ENCODE data around the gene GON4L. TPM values are rescaled to one million over a fixed set of nuclear protein-coding genes. Genes with fewer than 3 reads are reported as not detected.
"Not testable (repeated sequence)": the region's sequence is repeated elsewhere in the genome, so short reads cannot be mapped to it uniquely, and the experiment has no call there.

Gene GON4L
- total RNA-seq, 4 donors from 2014 or later = 32.3 to 64.9 (median 43.6) TPM

- peak; percentile 97 for DNase-seq
- H3K9me3 ChIP-seq; H3K36me3 ChIP-seq; H3K27me3 ChIP-seq; intact Hi-C loops (cut with DNase I); H3K4me1 ChIP-seq: not testable (repeated sequence)
- peak overlapping the region in 2 of 3 donors; percentile 38 to 60 for H3K4me3 ChIP-seq (replicated peaks in 1 of 3)
- peak overlapping the region in 1 of 3 donors; percentile 49 for H3K27ac ChIP-seq
- WGBS, 2 donors = 1 to 2% methylated on average over 18 to 30 of the region's 77 CpGs
- TF ChIP-seq POLR2A (IDR thresholded peaks at IDR 0.05) = peak in 1 of 2 donors; percentile 63
Measured at GRCh38 chr1:155745284-155746228, 111.5 kb downstream of the GON4L start.

DNA sequence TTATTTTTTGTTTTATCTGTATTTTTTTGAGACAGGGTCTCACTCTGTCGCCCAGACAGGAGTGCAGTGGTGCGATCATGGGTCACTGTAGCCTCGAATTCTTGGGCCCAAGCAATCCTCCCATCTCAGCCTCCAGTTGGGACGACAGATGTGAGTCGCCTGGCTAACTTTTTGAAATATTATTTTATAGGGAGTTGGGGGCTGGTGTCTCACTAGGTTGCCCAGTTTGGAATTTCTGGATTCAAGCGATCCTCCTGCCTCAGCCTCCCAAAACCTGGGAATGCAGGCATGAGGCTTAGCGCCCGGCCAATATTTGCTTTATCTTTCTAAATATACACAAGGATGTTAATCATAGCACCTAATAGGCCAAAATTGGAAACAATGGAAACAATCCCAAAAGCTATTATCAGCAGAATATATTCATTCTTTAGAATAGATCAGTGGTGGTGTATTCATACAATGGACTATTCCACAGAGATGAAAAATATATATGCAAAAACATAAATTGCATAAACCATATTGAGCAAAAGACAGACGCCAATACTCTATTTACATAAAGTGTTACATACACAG lies 112.2 kb downstream of the GON4L start:
- H3K36me3 ChIP-seq = no peaks in the 10 kb centered on the region
- intact Hi-C loops (cut with DNase I) = no loop called here
- DNase-seq = no peak
- TF ChIP-seq CTCF (IDR thresholded peaks at IDR 0.05) = no peak
- no peak for TF ChIP-seq POLR2A (IDR thresholded peaks at IDR 0.05)
- H3K4me3 ChIP-seq (replicated peaks in 1 of 3) = peak overlapping the region in 2 of 3 donors; percentile 38 to 60
- H3K9me3 ChIP-seq = no peaks in the 10 kb centered on the region
- no peak overlapping the region for H3K27ac ChIP-seq
- no peaks in the 10 kb centered on the region for H3K27me3 ChIP-seq
- 79 to 83% methylated on average over 9 of the region's 9 CpGs for WGBS, 2 donors
- no peaks in the 10 kb centered on the region for H3K4me1 ChIP-seq

GRCh38 chr1:155741908-155742307 lies 115.1 kb downstream of the GON4L start:
- no peak for DNase-seq
- Histone ChIP-seq H3K9me3 (no peaks in the 10 kb centered on the region), H3K4me3 (replicated peaks in 1 of 3) (no peak overlapping the region), H3K27me3 (no peaks in the 10 kb centered on the region), H3K4me1 (no peaks in the 10 kb centered on the region), H3K27ac (no peak overlapping the region), H3K36me3 (peaks cover 0 to 4% of the 10 kb centered on the region in 2 donors)
- WGBS, 2 donors = 90 to 91% methylated on average over 10 of the region's 10 CpGs
- intact Hi-C loops (cut with DNase I) = no loop called here
- TF ChIP-seq POLR2A (IDR thresholded peaks at IDR 0.05) (no peak), CTCF (IDR thresholded peaks at IDR 0.05) (no peak)

DNA sequence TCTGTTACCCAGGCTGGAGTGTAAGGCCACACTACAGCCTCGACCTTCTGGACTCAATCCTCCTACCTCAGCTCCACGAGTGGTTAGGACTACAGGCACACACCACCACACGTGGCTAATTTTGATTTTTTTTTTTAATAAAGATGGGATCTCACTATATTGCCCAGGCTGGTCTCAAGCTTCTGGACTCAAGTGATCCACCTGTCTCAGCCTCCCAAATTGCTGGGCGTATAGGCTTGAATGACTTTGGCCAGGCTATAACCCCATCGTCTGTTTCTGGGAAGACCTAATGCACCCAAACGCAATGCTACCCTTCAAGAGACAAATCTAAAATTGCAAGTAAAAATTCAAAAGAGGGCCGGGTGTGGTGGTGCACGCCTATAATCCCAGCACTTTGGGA lies 116.0 kb downstream of the GON4L start:
- WGBS, 2 donors = 92 to 98% methylated on average over 8 of the region's 8 CpGs

More for the DNA sequence above, 116.0 kb downstream of the GON4L start:
- Histone ChIP-seq H3K4me3 (replicated peaks in 1 of 3) (no peak overlapping the region), H3K36me3 (peaks cover 3 to 4% of the 10 kb centered on the region in 2 donors), H3K4me1 (no peaks in the 10 kb centered on the region), H3K27ac (no peak overlapping the region), H3K27me3 (no peaks in the 10 kb centered on the region), H3K9me3 (no peaks in the 10 kb centered on the region)
- TF ChIP-seq CTCF (IDR thresholded peaks at IDR 0.05) (no peak), POLR2A (IDR thresholded peaks at IDR 0.05) (no peak)
- intact Hi-C loops (cut with DNase I) = no loop called here
- no peak for DNase-seq

Data from thyroid gland (tissue), 4 donors.